GM18526 (cell line): ENCODE data around the gene LRIG1.

Source experiments
- POLR2A ChIP-seq: IDR thresholded peaks from 3 replicates; pipeline ENCODE4 v1.6.1; 2011; ENCODE audit not compliant: insufficient read length; ENCODE audit errors: extremely low read depth

LRIG1 gene

GRCh38 chr3:66416556-66417304 lies 84.1 kb downstream of the LRIG1 start:
- no peak for TF ChIP-seq POLR2A

GRCh38 chr3:66415867-66416428 lies 84.9 kb downstream of the LRIG1 start:
- TF ChIP-seq POLR2A, result no peak

GRCh38 chr3:66414846-66415245 lies 86.0 kb downstream of the LRIG1 start:
- no peak for TF ChIP-seq POLR2A

GRCh38 chr3:66413151-66413751 lies 87.6 kb downstream of the LRIG1 start:
- no peak for TF ChIP-seq POLR2A

GRCh38 chr3:66411961-66412887 lies 88.6 kb downstream of the LRIG1 start:
- no peak for TF ChIP-seq POLR2A

- TF ChIP-seq POLR2A, result no peak
Measured at GRCh38 chr3:66411474-66411873, 89.3 kb downstream of the LRIG1 start.

- no peak for TF ChIP-seq POLR2A
Measured at GRCh38 chr3:66410976-66411375, 89.8 kb downstream of the LRIG1 start.

GRCh38 chr3:66409771-66410754 lies 90.8 kb downstream of the LRIG1 start:
- no peak for TF ChIP-seq POLR2A

- no peak for TF ChIP-seq POLR2A
Measured at GRCh38 chr3:66407611-66408218, 93.1 kb downstream of the LRIG1 start.

- no peak for TF ChIP-seq POLR2A
Measured at GRCh38 chr3:66406831-66407610, 93.8 kb downstream of the LRIG1 start.

- TF ChIP-seq POLR2A, result no peak
Measured at GRCh38 chr3:66406163-66406562, 94.7 kb downstream of the LRIG1 start.

GRCh38 chr3:66405701-66406091 lies 95.1 kb downstream of the LRIG1 start:
- TF ChIP-seq POLR2A, result no peak
